Fibroblast of lung (primary cell): ENCODE measurements around the gene ENOX1. TPM values are rescaled to one million over a fixed set of nuclear protein-coding genes. Genes with fewer than 3 reads are reported as not detected.

ENCODE experiments used
- DNase-seq, 2 donors: peaks; one replicate each; pipeline versions ENCODE4 v3.0.0 to v3.0.0-alpha.2; 2010; ENCODE audit warnings: low read depth in 2 of 2
- H2AFZ ChIP-seq: 2 replicates; pipeline ENCODE4 v1.5.1; 2012; ENCODE audit warnings: low read length, control low read depth, inconsistent platforms
- H3K27ac ChIP-seq: 2 replicates; pipeline ENCODE4 v1.5.1; 2011; ENCODE audit warnings: low read length, control low read depth; ENCODE audit not compliant: insufficient read depth
- H3K27me3 ChIP-seq: 2 replicates; pipeline ENCODE4 v1.5.1; 2011; ENCODE audit warnings: mild to moderate bottlenecking, low read length; ENCODE audit not compliant: control insufficient read depth, insufficient read depth
- H3K36me3 ChIP-seq: 2 replicates; pipeline ENCODE4 v1.5.1; 2011; ENCODE audit warnings: low read length; ENCODE audit not compliant: control insufficient read depth, insufficient read depth
- H3K4me1 ChIP-seq: 2 replicates; pipeline ENCODE4 v1.5.1; 2011; ENCODE audit warnings: low read length; ENCODE audit not compliant: control insufficient read depth, insufficient read depth; ENCODE audit errors: extremely low read depth
- H3K4me2 ChIP-seq: 2 replicates; pipeline ENCODE4 v1.5.1; 2011; ENCODE audit warnings: low read length, control low read depth; ENCODE audit not compliant: insufficient read depth; ENCODE audit errors: extremely low read depth
- H3K4me3 ChIP-seq, 4 experiments: fragments of 200-600 bp in 1 of 4; sonication (generic) in 1 of 4; replicated peaks in 1 of 4; 2 replicates each; pipeline ENCODE4 v1.5.1; 2011 to 2016; ENCODE audit warnings: low read length in 4 of 4, low read depth in 3 of 4, mild to moderate bottlenecking in 3 of 4, control low read depth in 2 of 4, inconsistent platforms in 1 of 4, mixed read lengths in 1 of 4; ENCODE audit not compliant: insufficient read depth in 1 of 4; ENCODE audit errors: control extremely low read depth in 1 of 4
- H3K79me2 ChIP-seq: 2 replicates; pipeline ENCODE4 v1.5.1; 2012; ENCODE audit warnings: mild to moderate bottlenecking, low read length, inconsistent platforms; ENCODE audit not compliant: control insufficient read depth, insufficient read depth
- H3K9ac ChIP-seq: 2 replicates; pipeline ENCODE4 v1.5.1; 2011; ENCODE audit warnings: mild to moderate bottlenecking, low read length, control low read depth; ENCODE audit not compliant: insufficient read depth
- H3K9me3 ChIP-seq: 2 replicates; pipeline ENCODE4 v1.5.1; 2012; ENCODE audit warnings: low read depth, low read length; ENCODE audit not compliant: control insufficient read depth, insufficient read depth
- H4K20me1 ChIP-seq: 2 replicates; pipeline ENCODE4 v1.5.1; 2011; ENCODE audit warnings: low read length; ENCODE audit not compliant: control insufficient read depth, insufficient read depth; ENCODE audit errors: extremely low read depth
- EZH2 ChIP-seq: IDR thresholded peaks from 2 replicates; pipeline ENCODE4 v1.5.1; 2012; ENCODE audit warnings: low read length, control low read depth, mild to moderate bottlenecking; ENCODE audit errors: missing control alignments
- polyA plus RNA-seq, 2 donors: library from polyadenylated mRNA; depleted of rRNA in 1 of 2; stranded (reverse) in 1 of 2; unstranded in 1 of 2; fragments of >200 nt; gene quantifications; 2 replicates each; pipeline ENCODE4 v1.2.1, GENCODE V29; 2011 to 2012; ENCODE audit warnings: missing spikeins in 1 of 2
- total RNA-seq: library from RNA; depleted of rRNA; stranded (reverse); fragments of >200 nt; gene quantifications from 2 replicates; pipeline ENCODE4 v1.2.1, GENCODE V29; 2014
- TF ChIP-seq, protein P1 (sequence below), 2 donors: IDR thresholded peaks in 1 of 2; conservative IDR thresholded peaks in 1 of 2; 1 replicate in 1 of 2; 2 replicates in 1 of 2; pipeline ENCODE4 v1.5.1; 2011 to 2012; ENCODE audit warnings: low read length in 2 of 2, control low read depth in 1 of 2, inconsistent platforms in 1 of 2, low read depth in 1 of 2, mild to moderate bottlenecking in 1 of 2

ENOX1 gene
- total and polyA plus RNA-seq, 2 donors (not counting 1 experiment from before 2014, with no cell fraction given) = 3.5 to 7.6 TPM

- H3K27ac ChIP-seq = no peak overlapping the region
These were observed 515.6 kb downstream of the ENOX1 start for GRCh38 chr13:43271152-43271551.

GRCh38 chr13:43270130-43270830 is 516.5 kb downstream of the ENOX1 start:
- Histone ChIP-seq H3K4me3 (no peak overlapping the region), H3K4me1 (peaks cover 11% of the 10 kb centered on the region), H3K4me2 (no peak overlapping the region), H3K9ac (no peak overlapping the region), H2AFZ (no peak overlapping the region), H4K20me1 (no peaks in the 10 kb centered on the region), H3K79me2 (no peaks in the 10 kb centered on the region), H3K9me3 (no peaks in the 10 kb centered on the region), H3K36me3 (no peaks in the 10 kb centered on the region), H3K27ac (no peak overlapping the region), H3K27me3 (no peaks in the 10 kb centered on the region)
- peak; percentile 46 to 62 for DNase-seq
- TF ChIP-seq, protein P1, sequence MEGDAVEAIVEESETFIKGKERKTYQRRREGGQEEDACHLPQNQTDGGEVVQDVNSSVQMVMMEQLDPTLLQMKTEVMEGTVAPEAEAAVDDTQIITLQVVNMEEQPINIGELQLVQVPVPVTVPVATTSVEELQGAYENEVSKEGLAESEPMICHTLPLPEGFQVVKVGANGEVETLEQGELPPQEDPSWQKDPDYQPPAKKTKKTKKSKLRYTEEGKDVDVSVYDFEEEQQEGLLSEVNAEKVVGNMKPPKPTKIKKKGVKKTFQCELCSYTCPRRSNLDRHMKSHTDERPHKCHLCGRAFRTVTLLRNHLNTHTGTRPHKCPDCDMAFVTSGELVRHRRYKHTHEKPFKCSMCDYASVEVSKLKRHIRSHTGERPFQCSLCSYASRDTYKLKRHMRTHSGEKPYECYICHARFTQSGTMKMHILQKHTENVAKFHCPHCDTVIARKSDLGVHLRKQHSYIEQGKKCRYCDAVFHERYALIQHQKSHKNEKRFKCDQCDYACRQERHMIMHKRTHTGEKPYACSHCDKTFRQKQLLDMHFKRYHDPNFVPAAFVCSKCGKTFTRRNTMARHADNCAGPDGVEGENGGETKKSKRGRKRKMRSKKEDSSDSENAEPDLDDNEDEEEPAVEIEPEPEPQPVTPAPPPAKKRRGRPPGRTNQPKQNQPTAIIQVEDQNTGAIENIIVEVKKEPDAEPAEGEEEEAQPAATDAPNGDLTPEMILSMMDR (conservative IDR thresholded peaks at IDR 0.05 in 1 of 2, IDR thresholded peaks at IDR 0.05 in 1 of 2; ENCODE audit: low read depth in 1 of 2, low read length in 2 of 2) = no peak
- no peak for TF ChIP-seq EZH2

More at GRCh38 chr13:43271152-43271551, 515.6 kb downstream of the ENOX1 start:
- H3K79me2 ChIP-seq = no peaks in the 10 kb centered on the region
- H3K4me3 ChIP-seq = no peak overlapping the region
- DNase-seq = no peak
- H3K27me3 ChIP-seq = no peaks in the 10 kb centered on the region
- H3K4me2 ChIP-seq = no peak overlapping the region
- no peak overlapping the region for H2AFZ ChIP-seq
- peaks cover 11% of the 10 kb centered on the region for H3K4me1 ChIP-seq
- no peak for TF ChIP-seq EZH2
- TF ChIP-seq, protein P1 (conservative IDR thresholded peaks at IDR 0.05 in 1 of 2, IDR thresholded peaks at IDR 0.05 in 1 of 2; ENCODE audit: low read depth in 1 of 2, low read length in 2 of 2) = no peak
- no peaks in the 10 kb centered on the region for H3K36me3 ChIP-seq
- no peaks in the 10 kb centered on the region for H4K20me1 ChIP-seq
- H3K9ac ChIP-seq = no peak overlapping the region
- no peaks in the 10 kb centered on the region for H3K9me3 ChIP-seq

DNA sequence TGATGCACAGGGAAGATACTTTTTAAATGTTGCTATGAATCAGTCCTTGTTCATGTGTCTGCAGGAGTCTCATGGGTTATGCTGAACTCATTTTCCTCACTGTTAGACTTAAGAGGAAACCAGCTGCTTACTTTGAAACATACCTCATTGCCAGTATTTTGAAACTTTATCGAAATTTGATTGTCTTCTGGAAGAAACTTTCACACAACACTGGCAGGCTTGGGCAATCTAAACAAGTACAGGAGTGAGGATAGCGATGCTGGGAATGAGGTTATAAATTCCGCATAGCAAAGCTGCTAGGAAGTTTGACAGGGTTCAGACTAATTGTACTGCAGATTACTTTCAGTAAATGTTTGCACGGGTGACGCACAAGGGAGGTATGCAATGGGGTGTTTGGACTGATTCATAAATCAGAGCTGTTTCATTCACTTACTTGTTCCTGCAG is 517.7 kb downstream of the ENOX1 start:
- Histone ChIP-seq H3K27ac (peak overlapping the region; percentile 53), H3K9me3 (no peaks in the 10 kb centered on the region), H3K4me3 (no peak overlapping the region), H3K79me2 (no peaks in the 10 kb centered on the region), H3K36me3 (no peaks in the 10 kb centered on the region), H3K27me3 (no peaks in the 10 kb centered on the region), H3K4me2 (peak overlapping the region; percentile 51), H3K9ac (no peak overlapping the region), H4K20me1 (no peaks in the 10 kb centered on the region), H3K4me1 (peaks cover 11% of the 10 kb centered on the region), H2AFZ (no peak overlapping the region)
- DNase-seq = peak; percentile 98 to 99
- TF ChIP-seq, protein P1 (conservative IDR thresholded peaks at IDR 0.05 in 1 of 2, IDR thresholded peaks at IDR 0.05 in 1 of 2; ENCODE audit: low read depth in 1 of 2, low read length in 2 of 2) = no peak
- no peak for TF ChIP-seq EZH2
